Measurements from ENCODE around the gene STPG2.

GRCh38 chr4:98101988-98102387 lies 41.3 kb downstream of the STPG2 start:
- no peak for TF ChIP-seq CTCF (IDR thresholded peaks at IDR 0.05)
- TF ChIP-seq POLR2A (IDR thresholded peaks at IDR 0.05) = no peak
- no peak for TF ChIP-seq EP300 (IDR thresholded peaks at IDR 0.05)
- TF ChIP-seq POLR2AphosphoS5 (IDR thresholded peaks at IDR 0.05) = no peak
